Activated naive CD4-positive, alpha-beta T cell treated with anti-CD3 and anti-CD28 coated beads, Interleukin-2, amount 50 U/mL, for 16 hours (primary cell): ENCODE measurements around the gene HPCAL1.

ENCODE experiments used
- DNase-seq: peaks from one replicate; pipeline ENCODE4 v3.0.0-alpha.2; 2020

Gene HPCAL1

DNA sequence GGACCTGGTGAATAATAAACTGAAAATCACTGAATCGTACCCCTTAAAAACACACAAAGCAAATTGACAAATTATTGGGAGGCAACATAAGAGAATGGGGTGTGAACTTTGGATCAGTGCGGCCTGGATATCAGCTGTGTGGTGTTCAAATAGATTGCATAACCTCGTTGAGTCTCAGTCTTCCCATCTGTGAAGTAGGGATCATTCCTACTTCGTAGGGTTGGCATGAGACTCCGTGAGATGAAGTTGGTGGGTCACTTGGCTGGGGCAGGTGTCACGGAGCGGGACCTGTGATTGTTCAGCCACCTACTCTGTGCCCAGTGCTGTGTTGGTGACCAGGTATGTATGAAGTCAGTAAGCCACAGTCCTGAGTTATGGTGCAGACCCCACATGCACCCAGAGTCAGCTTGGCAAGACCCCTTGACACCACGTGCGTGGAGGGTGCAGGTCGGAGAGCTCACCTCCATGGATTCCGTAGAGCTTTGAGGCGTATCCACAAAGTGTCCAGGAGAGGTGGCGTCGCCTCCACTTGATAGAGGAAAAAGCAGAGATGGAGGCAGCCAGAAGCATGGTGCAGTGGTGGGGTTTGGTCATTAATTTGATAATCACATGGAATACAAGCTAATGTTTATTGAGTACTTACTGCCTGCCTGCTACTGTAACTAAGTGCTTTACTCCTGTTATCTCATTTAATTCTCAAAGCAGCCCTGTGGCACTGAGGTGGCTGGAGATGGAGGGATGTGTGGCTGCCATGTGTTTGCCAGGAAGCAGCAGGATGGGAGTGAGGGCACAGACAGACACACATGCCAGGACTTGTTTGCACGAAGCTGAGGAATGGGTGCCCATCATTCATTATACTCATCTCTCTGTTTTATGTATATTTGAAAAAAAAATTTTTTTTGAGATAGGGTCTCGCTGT is 35.8 kb downstream of the HPCAL1 start:
- no peak for DNase-seq

GRCh38 chr2:10339647-10340592 is 37.2 kb downstream of the HPCAL1 start:
- no peak for DNase-seq

GRCh38 chr2:10340593-10340975 is 37.9 kb downstream of the HPCAL1 start:
- DNase-seq = no peak

- DNase-seq = no peak
Observed at GRCh38 chr2:10341193-10341592, 38.5 kb downstream of the HPCAL1 start.

- no peak for DNase-seq
Observed at GRCh38 chr2:10342245-10342951, 39.7 kb downstream of the HPCAL1 start.

- no peak for DNase-seq
Observed at GRCh38 chr2:10343191-10343590, 40.5 kb downstream of the HPCAL1 start.

GRCh38 chr2:10343658-10344057 is 41.0 kb downstream of the HPCAL1 start:
- no peak for DNase-seq

- no peak for DNase-seq
Observed at GRCh38 chr2:10344105-10345066, 41.7 kb downstream of the HPCAL1 start.

DNA sequence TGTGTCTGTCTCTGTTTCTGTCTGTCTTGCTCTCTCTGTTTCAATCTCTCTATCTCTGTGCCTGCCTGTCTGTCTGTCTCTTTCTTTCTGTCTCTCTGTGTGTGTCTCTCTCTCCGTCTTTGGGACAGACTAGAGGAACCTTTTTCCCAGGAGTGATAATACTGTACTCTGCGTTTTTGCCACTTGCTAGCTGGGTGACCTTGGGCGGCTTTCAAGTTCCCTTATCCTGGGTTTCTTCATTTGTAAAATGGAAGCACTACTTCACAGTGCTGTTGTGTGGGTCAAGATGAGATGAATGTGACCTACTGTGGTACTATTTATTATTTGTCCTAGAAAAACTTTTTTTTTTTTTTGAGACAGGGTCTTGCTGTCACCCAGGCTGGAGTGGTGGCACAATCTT is 42.4 kb downstream of the HPCAL1 start:
- DNase-seq = no peak

- no peak for DNase-seq
Observed at GRCh38 chr2:10345813-10346212, 43.1 kb downstream of the HPCAL1 start.

GRCh38 chr2:10346929-10347561 is 44.3 kb downstream of the HPCAL1 start:
- DNase-seq = peak; percentile 36

GRCh38 chr2:10347562-10347948 is 44.9 kb downstream of the HPCAL1 start:
- no peak for DNase-seq

- DNase-seq = no peak
Observed at GRCh38 chr2:10348891-10349290, 46.2 kb downstream of the HPCAL1 start.

- DNase-seq = no peak
Observed at GRCh38 chr2:10350761-10351160, 48.1 kb downstream of the HPCAL1 start.

- no peak for DNase-seq
Observed at GRCh38 chr2:10352361-10352760, 49.7 kb downstream of the HPCAL1 start.

GRCh38 chr2:10352972-10353371 is 50.3 kb downstream of the HPCAL1 start:
- DNase-seq = no peak

GRCh38 chr2:10353931-10354330 is 51.2 kb downstream of the HPCAL1 start:
- no peak for DNase-seq

GRCh38 chr2:10354399-10354798 is 51.7 kb downstream of the HPCAL1 start:
- DNase-seq = no peak

GRCh38 chr2:10355471-10356438 is 53.1 kb downstream of the HPCAL1 start:
- no peak for DNase-seq

- no peak for DNase-seq
Observed at GRCh38 chr2:10356439-10356811, 53.7 kb downstream of the HPCAL1 start.
